B cell (primary cell): Measurements from ENCODE around the gene IL31RA.

Experiments used
- CTCF ChIP-seq: fragments of 200-600 bp; IDR thresholded peaks from one replicate; pipeline ENCODE4 v1.8.0; 2022; ENCODE audit warnings: antibody characterized with exemption, mild to moderate bottlenecking
- EZH2 ChIP-seq: IDR thresholded peaks from 2 replicates; pipeline ENCODE4 v1.6.1; 2012; ENCODE audit warnings: borderline replicate concordance, low read depth, mild to moderate bottlenecking, moderate library complexity, low read length; ENCODE audit not compliant: insufficient read depth, poor library complexity, severe bottlenecking

DNA sequence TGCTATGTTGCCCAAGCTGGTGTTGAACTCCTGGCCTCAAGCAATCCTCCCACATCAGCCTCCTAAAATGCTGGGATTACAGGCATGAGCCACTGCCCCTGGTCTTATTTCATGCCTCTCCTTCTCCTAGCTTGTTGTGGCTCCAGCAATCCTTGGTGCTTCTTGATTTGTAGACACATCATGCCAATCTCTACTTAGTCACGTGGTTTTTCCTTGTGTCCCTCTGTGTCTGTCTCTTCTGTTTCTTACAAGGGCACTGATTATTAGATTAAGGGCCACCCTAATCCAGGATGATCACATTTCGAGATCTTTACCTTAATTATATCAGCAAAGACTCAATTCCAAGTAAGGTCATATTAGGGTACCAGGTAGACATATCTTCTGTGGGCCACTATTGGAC lies 9.2 kb upstream of the IL31RA start:
- no peak for TF ChIP-seq CTCF
- no peak for TF ChIP-seq EZH2
